Endodermal cell (in vitro differentiated cells): ENCODE results near the gene ADAM22. TPM values are rescaled to one million over a fixed set of nuclear protein-coding genes. Genes with fewer than 3 reads are reported as not detected.

ENCODE experiments used
- DNase-seq: peaks from one replicate; pipeline ENCODE4 v3.0.0-alpha.2; 2017
- H3K27ac ChIP-seq: 2 replicates; pipeline ENCODE4 v1.5.1; 2013; ENCODE audit warnings: mild to moderate bottlenecking, low read depth, low read length, moderate library complexity
- H3K27me3 ChIP-seq: 2 replicates; pipeline ENCODE4 v1.6.1; 2013; ENCODE audit warnings: mild to moderate bottlenecking, low read length, moderate library complexity; ENCODE audit not compliant: insufficient read depth, control insufficient read depth, poor library complexity, severe bottlenecking
- H3K36me3 ChIP-seq: 2 replicates; pipeline ENCODE4 v1.7.0; 2013; ENCODE audit warnings: mild to moderate bottlenecking, low read length, moderate library complexity; ENCODE audit not compliant: control insufficient read depth, insufficient read depth
- H3K4me1 ChIP-seq: one replicate; pipeline ENCODE4 v1.7.0; 2013; ENCODE audit warnings: low read length; ENCODE audit not compliant: control insufficient read depth, insufficient read depth
- H3K4me3 ChIP-seq: 2 replicates; pipeline ENCODE4 v1.5.1; 2013; ENCODE audit warnings: mild to moderate bottlenecking, low read length, moderate library complexity
- H3K9ac ChIP-seq: 2 replicates; pipeline ENCODE4 v1.6.1; 2013; ENCODE audit warnings: mild to moderate bottlenecking, low read length, moderate library complexity; ENCODE audit not compliant: poor library complexity, severe bottlenecking; ENCODE audit errors: extremely low read depth
- H3K9me3 ChIP-seq: 2 replicates; pipeline ENCODE4 v1.6.1; 2013; ENCODE audit warnings: mild to moderate bottlenecking, low read length, moderate library complexity; ENCODE audit not compliant: control insufficient read depth
- H3K27ac Mint-ChIP-seq: 2 replicates; pipeline ENCODE4 v1.8.0; 2020; ENCODE audit warnings: mixed read lengths
- H3K27me3 Mint-ChIP-seq: 2 replicates; pipeline ENCODE4 v1.8.0; 2021; ENCODE audit warnings: mild to moderate bottlenecking, mixed read lengths; ENCODE audit not compliant: insufficient read depth
- H3K36me3 Mint-ChIP-seq: 2 replicates; pipeline ENCODE4 v1.8.0; 2020; ENCODE audit warnings: low read depth, mixed read lengths
- H3K4me1 Mint-ChIP-seq: 2 replicates; pipeline ENCODE4 v1.8.0; 2020; ENCODE audit warnings: mixed read lengths
- H3K4me3 Mint-ChIP-seq: 2 replicates; pipeline ENCODE4 v1.8.0; 2020; ENCODE audit warnings: mild to moderate bottlenecking, moderate library complexity, mixed read lengths
- H3K9me3 Mint-ChIP-seq: 2 replicates; pipeline ENCODE4 v1.8.0; 2020; ENCODE audit warnings: mild to moderate bottlenecking, mixed read lengths
- WGBS, 2 experiments: methylation state at CpG; one replicate each; pipeline versions ENCODE4 v1.1.5 to v1.1.7; 2013; ENCODE audit warnings: missing lambda C conversion rate in 2 of 2, mixed read lengths in 1 of 2; ENCODE audit not compliant: insufficient coverage in 1 of 2, insufficient read length in 1 of 2; 5-methylcytosine and 5-hydroxymethylcytosine counted together
- total RNA-seq, 2 donors: library from RNA; stranded (reverse); fragmentation: NEBNext Ultra II Directional in 1 of 2; extraction: Animal tissue kit (Norgen Biotek cat#: 25700) in 1 of 2; gene quantifications; 2 replicates in 1 of 2; 3 replicates in 1 of 2; pipeline ENCODE4 v1.2.1, GENCODE V29; 2021
- TF ChIP-seq, protein P1 (sequence below): fragments of 200-600 bp; sonication (generic); conservative IDR thresholded peaks from 2 replicates; pipeline ENCODE4 v1.5.0; 2021; ENCODE audit warnings: antibody characterized with exemption, mild to moderate bottlenecking

ADAM22 gene
- total RNA-seq, 2 donors from 2014 or later = 10.9 to 11.5 TPM

DNA sequence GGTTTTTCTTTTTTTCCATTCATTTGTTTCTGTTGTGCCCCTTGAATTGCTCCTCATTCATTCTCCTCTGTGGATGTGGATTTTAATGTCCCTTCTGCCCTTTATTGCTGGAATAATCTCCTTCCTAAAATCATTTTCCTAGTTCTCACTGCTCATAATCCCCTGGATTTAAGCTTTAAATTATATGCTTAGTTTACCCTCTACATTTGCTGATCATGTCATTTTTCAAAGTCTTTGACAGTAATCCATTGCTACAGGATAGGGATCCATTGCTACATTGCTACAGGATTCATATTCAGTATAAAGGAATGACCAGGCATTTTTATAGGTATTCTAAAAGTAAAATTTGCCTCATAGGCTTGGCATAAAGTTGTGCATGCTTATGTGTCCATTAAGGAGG, 14.3 kb downstream of the ADAM22 start:
- Mint-ChIP-seq H3K36me3 (no peaks in the 10 kb centered on the region), H3K4me3 (no peak overlapping the region), H3K9me3 (peaks cover 4% of the 10 kb centered on the region), H3K4me1 (no peaks in the 10 kb centered on the region), H3K27me3 (no peaks in the 10 kb centered on the region), H3K27ac (no peak overlapping the region)
- TF ChIP-seq, protein P1, sequence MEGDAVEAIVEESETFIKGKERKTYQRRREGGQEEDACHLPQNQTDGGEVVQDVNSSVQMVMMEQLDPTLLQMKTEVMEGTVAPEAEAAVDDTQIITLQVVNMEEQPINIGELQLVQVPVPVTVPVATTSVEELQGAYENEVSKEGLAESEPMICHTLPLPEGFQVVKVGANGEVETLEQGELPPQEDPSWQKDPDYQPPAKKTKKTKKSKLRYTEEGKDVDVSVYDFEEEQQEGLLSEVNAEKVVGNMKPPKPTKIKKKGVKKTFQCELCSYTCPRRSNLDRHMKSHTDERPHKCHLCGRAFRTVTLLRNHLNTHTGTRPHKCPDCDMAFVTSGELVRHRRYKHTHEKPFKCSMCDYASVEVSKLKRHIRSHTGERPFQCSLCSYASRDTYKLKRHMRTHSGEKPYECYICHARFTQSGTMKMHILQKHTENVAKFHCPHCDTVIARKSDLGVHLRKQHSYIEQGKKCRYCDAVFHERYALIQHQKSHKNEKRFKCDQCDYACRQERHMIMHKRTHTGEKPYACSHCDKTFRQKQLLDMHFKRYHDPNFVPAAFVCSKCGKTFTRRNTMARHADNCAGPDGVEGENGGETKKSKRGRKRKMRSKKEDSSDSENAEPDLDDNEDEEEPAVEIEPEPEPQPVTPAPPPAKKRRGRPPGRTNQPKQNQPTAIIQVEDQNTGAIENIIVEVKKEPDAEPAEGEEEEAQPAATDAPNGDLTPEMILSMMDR = no peak
- Histone ChIP-seq H3K4me1 (no peaks in the 10 kb centered on the region), H3K9ac (no peak overlapping the region), H3K27ac (no peak overlapping the region), H3K4me3 (no peak overlapping the region), H3K36me3 (no peaks in the 10 kb centered on the region), H3K27me3 (no peaks in the 10 kb centered on the region), H3K9me3 (no peaks in the 10 kb centered on the region)
- no peak for DNase-seq

DNA sequence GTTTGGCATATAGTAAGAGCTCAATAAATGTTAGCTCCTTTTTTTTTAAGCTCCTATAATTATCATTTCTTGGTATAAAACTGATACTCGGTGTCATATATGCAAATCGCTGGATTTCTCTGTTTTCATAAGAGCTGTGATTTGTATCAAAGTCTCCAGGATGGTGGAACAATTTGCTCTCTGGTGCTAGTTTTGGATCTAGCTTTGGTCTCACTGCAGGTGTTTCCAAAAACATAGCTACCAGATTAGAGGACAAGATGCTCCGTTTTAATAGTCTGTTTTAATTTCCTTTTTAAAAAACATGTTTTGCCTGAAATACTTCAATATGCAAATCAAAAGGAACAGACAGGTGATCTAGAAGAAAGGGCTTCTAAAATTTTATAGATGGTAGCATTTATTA, 25.3 kb downstream of the ADAM22 start:
- no peak overlapping the region for H3K4me3 ChIP-seq
- TF ChIP-seq, protein P1 = no peak
- no peak overlapping the region for H3K9ac ChIP-seq
- no peak overlapping the region for H3K27ac ChIP-seq
- peaks cover 23% of the 10 kb centered on the region for H3K9me3 Mint-ChIP-seq
- H3K4me1 ChIP-seq = no peaks in the 10 kb centered on the region
- peaks cover 2% of the 10 kb centered on the region for H3K36me3 Mint-ChIP-seq
- no peak overlapping the region for H3K27ac Mint-ChIP-seq
- WGBS, 2 experiments = 90 to 100% methylated on average over 1 to 3 of the region's 3 CpGs
- no peaks in the 10 kb centered on the region for H3K27me3 ChIP-seq
- DNase-seq = no peak
- no peaks in the 10 kb centered on the region for H3K4me1 Mint-ChIP-seq
- H3K9me3 ChIP-seq = no peaks in the 10 kb centered on the region
- no peak overlapping the region for H3K4me3 Mint-ChIP-seq
- no peaks in the 10 kb centered on the region for H3K27me3 Mint-ChIP-seq
- no peaks in the 10 kb centered on the region for H3K36me3 ChIP-seq

DNA sequence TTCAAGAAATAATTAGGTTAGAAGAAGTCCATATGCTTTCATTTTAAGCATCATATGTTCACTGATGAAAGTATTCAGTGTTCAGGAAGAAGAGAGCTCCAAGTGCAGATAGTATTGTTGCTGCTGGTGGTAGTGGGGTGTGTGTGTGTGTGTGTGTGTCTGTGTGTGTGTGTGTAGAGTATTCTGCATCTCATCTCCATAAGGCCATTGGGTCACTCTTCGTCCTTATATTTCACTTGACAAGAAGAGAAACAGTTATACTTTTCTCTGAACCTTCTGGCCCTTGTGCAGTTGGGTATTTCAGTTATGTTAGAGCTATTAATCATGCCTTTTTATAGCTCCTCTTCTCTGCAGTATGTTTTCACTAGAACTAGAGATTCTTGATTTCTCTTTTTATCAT, 26.2 kb downstream of the ADAM22 start:
- no peaks in the 10 kb centered on the region for H3K36me3 ChIP-seq
- H3K4me3 ChIP-seq = no peak overlapping the region
- no peaks in the 10 kb centered on the region for H3K4me1 Mint-ChIP-seq
- H3K36me3 Mint-ChIP-seq = peaks cover 2% of the 10 kb centered on the region
- peaks cover 17% of the 10 kb centered on the region for H3K9me3 Mint-ChIP-seq
- no peak overlapping the region for H3K27ac ChIP-seq
- no peaks in the 10 kb centered on the region for H3K4me1 ChIP-seq
- no peak overlapping the region for H3K27ac Mint-ChIP-seq
- no peak for DNase-seq
- H3K9me3 ChIP-seq = no peaks in the 10 kb centered on the region
- no peaks in the 10 kb centered on the region for H3K27me3 ChIP-seq
- 100% methylated on average over 1 of the region's 1 CpG; no CpG with 5 or more reads in 1 of the 2 experiments for WGBS, 2 experiments
- no peak overlapping the region for H3K9ac ChIP-seq
- TF ChIP-seq, protein P1 = no peak
- no peak overlapping the region for H3K4me3 Mint-ChIP-seq
- no peaks in the 10 kb centered on the region for H3K27me3 Mint-ChIP-seq
